OCI-LY1 (cell line): ENCODE data around the gene HES1.
"Not testable (repeated sequence)": the region's sequence is repeated elsewhere in the genome, so short reads cannot be mapped to it uniquely, and the experiment has no call there.

ENCODE experiments used
- H2AFZ ChIP-seq: fragments of 200-600 bp; sonication (generic), shearing (Covaris generic); 2 replicates; pipeline ENCODE4 v1.6.0; 2014; ENCODE audit warnings: antibody characterized with exemption, mild to moderate bottlenecking, low read length
- H3F3A ChIP-seq: fragments of 200-600 bp; sonication (generic), shearing (Covaris generic); 2 replicates; pipeline ENCODE4 v1.6.0; 2014; ENCODE audit warnings: mild to moderate bottlenecking, antibody characterized with exemption, low read length, moderate library complexity; ENCODE audit not compliant: insufficient read depth
- H3K27ac ChIP-seq: fragments of 200-600 bp; sonication (generic); 2 replicates; pipeline ENCODE4 v1.5.1; 2014; ENCODE audit warnings: low read length, mixed run types, mild to moderate bottlenecking, low read depth; ENCODE audit not compliant: poor library complexity, severe bottlenecking
- H3K27me3 ChIP-seq: fragments of 200-600 bp; sonication (generic); 2 replicates; pipeline ENCODE4 v1.6.0; 2014; ENCODE audit warnings: antibody characterized with exemption, mild to moderate bottlenecking, low read length, moderate library complexity; ENCODE audit not compliant: insufficient read depth
- H3K36me3 ChIP-seq: fragments of 200-600 bp; sonication (generic); 2 replicates; pipeline ENCODE4 v1.6.1; 2014; ENCODE audit warnings: mild to moderate bottlenecking, antibody characterized with exemption, low read length, moderate library complexity, mixed read lengths; ENCODE audit not compliant: insufficient read depth
- H3K4me1 ChIP-seq: fragments of 200-600 bp; sonication (generic); 2 replicates; pipeline ENCODE4 v1.5.1; 2014; ENCODE audit warnings: mild to moderate bottlenecking, low read length, moderate library complexity; ENCODE audit not compliant: insufficient read depth, severe bottlenecking
- H3K4me2 ChIP-seq: fragments of 200-600 bp; sonication (generic), shearing (Covaris generic); 2 replicates; pipeline ENCODE4 v1.6.1; 2014; ENCODE audit warnings: low read length
- H3K4me3 ChIP-seq: fragments of 200-600 bp; sonication (generic); 2 replicates; pipeline ENCODE4 v1.5.1; 2014; ENCODE audit warnings: low read length, low read depth, mild to moderate bottlenecking, mixed read lengths; ENCODE audit not compliant: poor library complexity, severe bottlenecking
- H3K79me2 ChIP-seq: fragments of 200-600 bp; shearing (Covaris generic); 2 replicates; pipeline ENCODE4 v1.6.1; 2016; ENCODE audit warnings: mixed run types, low read length, mixed read lengths; ENCODE audit not compliant: insufficient read depth
- H3K9ac ChIP-seq: fragments of 200-600 bp; sonication (generic), shearing (Covaris generic); 2 replicates; pipeline ENCODE4 v1.6.1; 2014; ENCODE audit warnings: mild to moderate bottlenecking, low read length, mixed read lengths
- H3K9me2 ChIP-seq: fragments of 200-600 bp; sonication (generic), shearing (Covaris generic); 2 replicates; pipeline ENCODE4 v1.6.1; 2014; ENCODE audit warnings: low read depth, mild to moderate bottlenecking, low read length, mixed read lengths
- H3K9me3 ChIP-seq: fragments of 200-600 bp; shearing (Covaris generic); 2 replicates; pipeline ENCODE4 v1.6.1; 2014; ENCODE audit warnings: low read length, mixed read lengths
- H4K20me1 ChIP-seq: fragments of 200-600 bp; sonication (generic), shearing (Covaris generic); 2 replicates; pipeline ENCODE4 v1.6.0; 2016; ENCODE audit warnings: mild to moderate bottlenecking, low read length; ENCODE audit not compliant: insufficient read depth
- CTCF ChIP-seq: fragments of 200-600 bp; sonication (generic), shearing (Covaris generic); IDR thresholded peaks from 2 replicates; pipeline ENCODE4 v1.5.1; 2017; ENCODE audit warnings: mild to moderate bottlenecking, antibody characterized with exemption, low read length, moderate library complexity, mixed read lengths
- EZH2 ChIP-seq: fragments of 200-600 bp; sonication (generic), shearing (Covaris generic); IDR thresholded peaks from 2 replicates; pipeline ENCODE4 v1.8.0; 2017; ENCODE audit warnings: borderline replicate concordance, mixed run types, mild to moderate bottlenecking, antibody characterized with exemption, low read length, moderate library complexity, mixed read lengths

HES1 gene

DNA sequence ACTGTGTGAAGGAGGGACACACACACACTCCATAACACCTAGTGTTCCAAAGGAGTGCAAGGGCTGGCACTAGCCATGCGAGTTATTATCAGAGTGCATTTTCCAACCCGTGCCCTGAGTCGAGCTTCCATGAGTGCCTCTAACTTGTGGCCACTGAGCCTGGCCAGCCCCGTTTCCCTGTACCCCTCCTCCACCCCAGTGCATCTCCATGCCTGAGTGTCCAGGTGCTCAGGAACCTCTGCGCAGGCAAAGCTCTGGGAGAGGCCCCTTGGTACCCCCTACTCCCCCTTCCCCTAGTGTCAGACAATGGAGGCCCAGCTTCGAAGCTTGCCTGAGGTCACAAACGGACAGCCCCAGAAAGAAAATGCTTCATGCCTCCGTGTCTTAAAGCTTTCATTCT lies 45.2 kb upstream of the HES1 start:
- no peak overlapping the region for H3K9ac ChIP-seq
- no peak overlapping the region for H3K4me3 ChIP-seq
- H3K79me2 ChIP-seq = no peaks in the 10 kb centered on the region
- no peak overlapping the region for H2AFZ ChIP-seq
- no peaks in the 10 kb centered on the region for H3K36me3 ChIP-seq
- no peaks in the 10 kb centered on the region for H3K4me1 ChIP-seq
- H3K9me3 ChIP-seq = no peaks in the 10 kb centered on the region
- H3F3A ChIP-seq = no peaks in the 10 kb centered on the region
- no peak overlapping the region for H3K27ac ChIP-seq
- H3K4me2 ChIP-seq = no peak overlapping the region
- TF ChIP-seq EZH2 = no peak
- TF ChIP-seq CTCF = no peak
- H4K20me1 ChIP-seq = no peaks in the 10 kb centered on the region
- no peaks in the 10 kb centered on the region for H3K9me2 ChIP-seq
- H3K27me3 ChIP-seq = peaks cover 25% of the 10 kb centered on the region

DNA sequence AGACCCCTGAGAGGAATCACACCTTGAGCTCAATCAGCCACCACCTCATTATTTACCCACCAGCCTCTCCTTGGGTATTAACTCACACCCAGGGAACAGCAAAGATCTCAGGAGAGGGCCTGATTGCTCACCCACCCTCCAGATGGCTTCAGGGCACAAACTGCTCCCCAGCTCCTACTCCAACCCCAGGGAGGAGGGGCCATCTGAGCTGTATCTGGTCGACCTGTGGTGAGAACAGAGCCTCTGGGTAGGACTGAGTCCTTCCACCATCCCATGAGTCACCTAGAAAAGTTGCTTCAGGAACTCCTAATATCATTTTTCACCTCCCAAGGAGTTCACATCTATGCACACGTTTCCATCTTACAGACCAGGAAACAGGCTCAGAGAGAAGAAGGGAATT lies 44.8 kb upstream of the HES1 start:
- no peak overlapping the region for H2AFZ ChIP-seq
- H3K27ac ChIP-seq = no peak overlapping the region
- no peaks in the 10 kb centered on the region for H3K79me2 ChIP-seq
- H3K9me3 ChIP-seq = no peaks in the 10 kb centered on the region
- no peaks in the 10 kb centered on the region for H4K20me1 ChIP-seq
- H3F3A ChIP-seq = no peaks in the 10 kb centered on the region
- H3K9ac ChIP-seq = no peak overlapping the region
- peaks cover 25% of the 10 kb centered on the region for H3K27me3 ChIP-seq
- H3K4me1 ChIP-seq = no peaks in the 10 kb centered on the region
- TF ChIP-seq CTCF (no peak), EZH2 (no peak)
- H3K4me2 ChIP-seq = no peak overlapping the region
- no peaks in the 10 kb centered on the region for H3K36me3 ChIP-seq
- no peaks in the 10 kb centered on the region for H3K9me2 ChIP-seq
- no peak overlapping the region for H3K4me3 ChIP-seq

DNA sequence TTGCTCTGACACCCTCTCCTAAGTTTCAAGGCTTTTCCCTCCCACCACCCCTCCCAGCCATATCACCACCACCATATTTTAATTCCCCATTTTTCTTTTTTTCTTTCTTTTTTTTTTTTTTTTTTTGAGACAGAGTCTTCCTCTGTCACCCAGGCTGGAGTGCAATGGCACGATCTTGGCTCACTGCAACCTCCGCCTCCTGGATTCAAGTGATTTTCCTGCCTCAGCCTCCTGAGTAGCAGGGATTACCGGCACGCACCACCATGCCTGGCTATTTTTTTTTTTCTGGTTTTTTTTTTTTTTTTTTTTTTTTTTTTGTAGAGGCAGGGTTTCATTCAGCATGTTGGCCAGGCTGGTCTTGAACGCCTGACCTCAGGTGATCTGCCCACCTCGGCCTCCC lies 44.1 kb upstream of the HES1 start:
- H3K9ac ChIP-seq, H3K4me2 ChIP-seq, H3K4me3 ChIP-seq, H3K9me3 ChIP-seq, H4K20me1 ChIP-seq, H3K36me3 ChIP-seq, H3K9me2 ChIP-seq, H3F3A ChIP-seq, H3K79me2 ChIP-seq, H3K27ac ChIP-seq, H3K4me1 ChIP-seq, H2AFZ ChIP-seq: not testable (repeated sequence)
- H3K27me3 ChIP-seq = peaks cover 25% of the 10 kb centered on the region

- Histone ChIP-seq H3K27ac (no peak overlapping the region), H3K4me3 (no peak overlapping the region), H3K4me1 (no peaks in the 10 kb centered on the region)
These were observed 43.1 kb upstream of the HES1 start for GRCh38 chr3:194092881-194093301.

More at GRCh38 chr3:194092881-194093301, 43.1 kb upstream of the HES1 start:
- peaks cover 24% of the 10 kb centered on the region for H3K27me3 ChIP-seq
- H4K20me1 ChIP-seq = no peaks in the 10 kb centered on the region
- no peak for TF ChIP-seq CTCF
- no peak for TF ChIP-seq EZH2
- no peaks in the 10 kb centered on the region for H3K9me2 ChIP-seq
- H2AFZ ChIP-seq = no peak overlapping the region
- no peak overlapping the region for H3K9ac ChIP-seq
- H3K36me3 ChIP-seq = no peaks in the 10 kb centered on the region
- no peaks in the 10 kb centered on the region for H3K79me2 ChIP-seq
- H3F3A ChIP-seq = no peaks in the 10 kb centered on the region
- H3K4me2 ChIP-seq = no peak overlapping the region
- no peaks in the 10 kb centered on the region for H3K9me3 ChIP-seq
